ENCODE results near the gene GALNT10. TPM values are rescaled to one million over a fixed set of nuclear protein-coding genes. Genes with fewer than 3 reads are reported as not detected.

Gene GALNT10
- polyA plus RNA-seq, 1 experiment, result 203 TPM

- no peak for DNase-seq (ENCODE audit: low read depth)
Observed at GRCh38 chr5:154189819-154190594, 526 bp upstream of the GALNT10 start.

GRCh38 chr5:154191467-154192261 lies 1.1 kb downstream of the GALNT10 start:
- no peak for DNase-seq (ENCODE audit: low read depth)
- CTCF ChIA-PET, result interaction anchor here (1.1 to 7.6 kb wide), 8 partner anchors 12 to 229 kb away, joined by 3 to 69 read pairs (median 6); no protein-coding TSS in a partner anchor
- H3K4me3 ChIP-seq (ENCODE audit: low read depth, low read length), result peak overlapping the region; percentile 80
- POLR2A ChIA-PET, result no interaction called here
- H3K36me3 ChIP-seq (ENCODE audit: control insufficient read depth, insufficient read depth, low read length), result 0 out of 2 replicates have a peak, but pooled peaks cover 1% of the 10 kb centered on the region
- H3K27me3 ChIP-seq (ENCODE audit: control insufficient read depth, insufficient read depth, low read length), result no peaks in the 10 kb centered on the region
- TF ChIP-seq CTCF (IDR thresholded peaks at IDR 0.05; ENCODE audit: insufficient read depth, low read depth, low read length), result peak; percentile 24; the same call in 1 of the 2 replicates

More at GRCh38 chr5:154189819-154190594, 526 bp upstream of the GALNT10 start:
- CTCF ChIA-PET, result interaction anchor here (0.6 to 7.6 kb wide), 15 partner anchors 10 to 836 kb away, joined by 3 to 69 read pairs (median 3); no protein-coding TSS in a partner anchor
- POLR2A ChIA-PET, result no interaction called here
- Histone ChIP-seq H3K4me3 (ENCODE audit: low read depth, low read length) (peak overlapping the region; percentile 81), H3K27me3 (ENCODE audit: control insufficient read depth, insufficient read depth, low read length) (no peaks in the 10 kb centered on the region), H3K36me3 (ENCODE audit: control insufficient read depth, insufficient read depth, low read length) (0 out of 2 replicates have a peak, but pooled peaks cover under 1% of the 10 kb centered on the region)
- peak; percentile 57 for TF ChIP-seq CTCF (IDR thresholded peaks at IDR 0.05; ENCODE audit: insufficient read depth, low read depth, low read length)

GRCh38 chr5:154193283-154193682 lies 2.8 kb downstream of the GALNT10 start:
- DNase-seq (ENCODE audit: low read depth), result no peak
- CTCF ChIA-PET, result interaction anchor here (1.0 to 7.6 kb wide), 8 partner anchors 9 to 218 kb away, joined by 3 to 69 read pairs (median 4); no protein-coding TSS in a partner anchor
- no peak overlapping the region for H3K4me3 ChIP-seq (ENCODE audit: low read depth, low read length)
- POLR2A ChIA-PET, result no interaction called here
- H3K27me3 ChIP-seq (ENCODE audit: control insufficient read depth, insufficient read depth, low read length), result no peaks in the 10 kb centered on the region
- 0 out of 2 replicates have a peak, but pooled peaks cover 3% of the 10 kb centered on the region for H3K36me3 ChIP-seq (ENCODE audit: control insufficient read depth, insufficient read depth, low read length)
- TF ChIP-seq CTCF (IDR thresholded peaks at IDR 0.05; ENCODE audit: insufficient read depth, low read depth, low read length), result no peak

- H3K36me3 ChIP-seq (ENCODE audit: control insufficient read depth, insufficient read depth, low read length), result 0 out of 2 replicates have a peak, but pooled peaks cover 3% of the 10 kb centered on the region
- no peaks in the 10 kb centered on the region for H3K27me3 ChIP-seq (ENCODE audit: control insufficient read depth, insufficient read depth, low read length)
- no peak for TF ChIP-seq CTCF (IDR thresholded peaks at IDR 0.05; ENCODE audit: insufficient read depth, low read depth, low read length)
- DNase-seq (ENCODE audit: low read depth), result no peak
- ChIA-PET POLR2A (interaction anchor here (0.5 kb wide), 1 partner anchor 203 kb away, joined by 3 read pairs; no protein-coding TSS in a partner anchor), CTCF (interaction anchor here (1.0 to 7.6 kb wide), 6 partner anchors 9 to 212 kb away, joined by 3 to 69 read pairs (median 6); no protein-coding TSS in a partner anchor)
- H3K4me3 ChIP-seq (ENCODE audit: low read depth, low read length), result no peak overlapping the region
Observed at GRCh38 chr5:154193701-154194121, 3.2 kb downstream of the GALNT10 start.
